Ishikawa (cell line): ENCODE data around the gene ESPL1.
A peak's percentile ranks its signal among the peaks of the same experiment; 100 is the strongest.

Experiments used
- CEBPB ChIP-seq: IDR thresholded peaks from 2 replicates; pipeline ENCODE4 v1.6.1; 2012
- CREB1 ChIP-seq: IDR thresholded peaks from 2 replicates; pipeline ENCODE4 v1.6.1; 2012; ENCODE audit warnings: low read depth
- EGR1 ChIP-seq: IDR thresholded peaks from 2 replicates; pipeline ENCODE4 v1.6.1; 2012
- EP300 ChIP-seq: IDR thresholded peaks from 2 replicates; pipeline ENCODE4 v1.6.1; 2012; ENCODE audit warnings: borderline replicate concordance
- FOXM1 ChIP-seq: IDR thresholded peaks from 2 replicates; pipeline ENCODE4 v1.6.1; 2012; ENCODE audit warnings: low read depth, borderline replicate concordance
- MAX ChIP-seq: IDR thresholded peaks from 2 replicates; pipeline ENCODE4 v1.6.1; 2012
- NFIC ChIP-seq: IDR thresholded peaks from 2 replicates; pipeline ENCODE4 v1.6.1; 2012
- RAD21 ChIP-seq: IDR thresholded peaks from 2 replicates; pipeline ENCODE4 v1.6.1; 2012; ENCODE audit warnings: low read depth
- REST ChIP-seq: IDR thresholded peaks from 2 replicates; pipeline ENCODE4 v1.6.1; 2012; ENCODE audit warnings: low read depth, mild to moderate bottlenecking
- TAF1 ChIP-seq: IDR thresholded peaks from 2 replicates; pipeline ENCODE4 v1.6.1; 2012; ENCODE audit warnings: low read depth, mild to moderate bottlenecking
- TCF12 ChIP-seq: IDR thresholded peaks from 2 replicates; pipeline ENCODE4 v1.6.1; 2012; ENCODE audit warnings: low read depth
- TEAD4 ChIP-seq: IDR thresholded peaks from 2 replicates; pipeline ENCODE4 v1.6.1; 2012
- USF1 ChIP-seq: IDR thresholded peaks from 2 replicates; pipeline ENCODE4 v1.6.1; 2012
- YY1 ChIP-seq: IDR thresholded peaks from 2 replicates; pipeline ENCODE4 v1.6.1; 2012; ENCODE audit warnings: low read depth
- ZBTB7A ChIP-seq: IDR thresholded peaks from 2 replicates; pipeline ENCODE4 v1.6.1; 2012; ENCODE audit warnings: low read depth

ESPL1 gene

GRCh38 chr12:53279888-53280498, 11.9 kb downstream of the ESPL1 start:
- TF ChIP-seq TCF12, result no peak

GRCh38 chr12:53286448-53286847, 18.3 kb downstream of the ESPL1 start:
- TF ChIP-seq REST (no peak), CREB1 (no peak), CEBPB (no peak), USF1 (no peak), ZBTB7A (no peak), TEAD4 (no peak), TCF12 (no peak), NFIC (no peak), RAD21 (no peak), FOXM1 (no peak), MAX (no peak), EGR1 (no peak), YY1 (no peak), EP300 (no peak), TAF1 (no peak)

GRCh38 chr12:53287741-53288216, 19.7 kb downstream of the ESPL1 start:
- TF ChIP-seq RAD21, result peak; percentile 77
- TF ChIP-seq TCF12, result no peak

- no peak for TF ChIP-seq CEBPB
- no peak for TF ChIP-seq TEAD4
- TF ChIP-seq RAD21, result no peak
- no peak for TF ChIP-seq TAF1
- no peak for TF ChIP-seq EP300
- no peak for TF ChIP-seq CREB1
- TF ChIP-seq YY1, result no peak
- no peak for TF ChIP-seq EGR1
- TF ChIP-seq TCF12, result no peak
- TF ChIP-seq NFIC, result no peak
- no peak for TF ChIP-seq FOXM1
- TF ChIP-seq MAX, result no peak
- TF ChIP-seq USF1, result no peak
- no peak for TF ChIP-seq ZBTB7A
- TF ChIP-seq REST, result no peak
These were observed 20.2 kb downstream of the ESPL1 start for GRCh38 chr12:53288322-53288721.

GRCh38 chr12:53289891-53290290, 21.8 kb downstream of the ESPL1 start:
- TF ChIP-seq REST, result no peak
- no peak for TF ChIP-seq RAD21
- no peak for TF ChIP-seq FOXM1
- TF ChIP-seq TEAD4, result no peak
- no peak for TF ChIP-seq CREB1
- no peak for TF ChIP-seq EGR1
- TF ChIP-seq CEBPB, result no peak
- TF ChIP-seq USF1, result no peak
- no peak for TF ChIP-seq EP300
- no peak for TF ChIP-seq NFIC
- no peak for TF ChIP-seq MAX
- no peak for TF ChIP-seq ZBTB7A
- TF ChIP-seq TAF1, result no peak
